ENCODE results near the gene TSPEAR.

GRCh38 chr21:44601596-44602462, 109.5 kb downstream of the TSPEAR start:
- TF ChIP-seq POLR2AphosphoS5 (IDR thresholded peaks at IDR 0.05) (no peak), CTCF (IDR thresholded peaks at IDR 0.05) (no peak)

Measured in prostate gland (tissue), 2 donors.